Measurements from ENCODE around the gene NDE1. TPM values are rescaled to one million over a fixed set of nuclear protein-coding genes. Genes with fewer than 3 reads are reported as not detected.
A peak's percentile ranks its signal among the peaks of the same experiment; 100 is the strongest.

The NDE1 gene
- total and polyA plus RNA-seq, 4 donors, result 19.4 to 36.6 (median 30.1) TPM

DNA sequence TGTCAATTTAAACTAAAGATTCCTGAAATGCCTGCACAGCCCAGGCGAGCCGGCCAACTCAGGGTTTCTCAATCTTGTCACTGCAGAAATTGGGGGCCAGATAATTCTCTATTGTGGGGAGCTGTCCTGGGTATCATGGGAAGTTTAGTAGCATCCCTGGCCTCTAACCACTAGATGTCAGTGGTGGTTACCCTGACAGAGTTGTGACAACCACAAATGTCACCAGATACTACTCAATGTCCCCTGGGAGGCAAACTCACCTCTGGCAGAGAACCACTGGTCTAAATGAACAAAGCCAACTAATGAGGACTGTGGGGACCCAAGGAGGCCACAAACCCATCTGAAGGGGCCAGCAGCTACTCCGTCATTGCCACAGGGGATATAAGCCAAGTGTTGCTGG is 115.8 kb downstream of the NDE1 start:
- 42% methylated on average over 3 of the region's 3 CpGs for WGBS (ENCODE audit: insufficient coverage)
- peak in 5 of 6 donors; percentile 6 to 70 (median 17) for DNase-seq (ENCODE audit: low read depth in 4 of 6, low spot score in 6 of 6)
- Histone ChIP-seq H3K4me1 (ENCODE audit: control insufficient read depth, insufficient read depth, low read length) (peaks cover 4% of the 10 kb centered on the region), H3K4me3 (ENCODE audit: low read depth, low read length) (no peak overlapping the region), H3K27ac (ENCODE audit: low read depth, low read length) (no peak overlapping the region), H3K36me3 (ENCODE audit: control insufficient read depth, insufficient read depth, low read length) (no peaks in the 10 kb centered on the region), H3K27me3 (ENCODE audit: control insufficient read depth, insufficient read depth, low read length) (no peaks in the 10 kb centered on the region), H3K9me3 (ENCODE audit: control insufficient read depth, insufficient read depth, low read length) (peaks cover 3% of the 10 kb centered on the region)

DNA sequence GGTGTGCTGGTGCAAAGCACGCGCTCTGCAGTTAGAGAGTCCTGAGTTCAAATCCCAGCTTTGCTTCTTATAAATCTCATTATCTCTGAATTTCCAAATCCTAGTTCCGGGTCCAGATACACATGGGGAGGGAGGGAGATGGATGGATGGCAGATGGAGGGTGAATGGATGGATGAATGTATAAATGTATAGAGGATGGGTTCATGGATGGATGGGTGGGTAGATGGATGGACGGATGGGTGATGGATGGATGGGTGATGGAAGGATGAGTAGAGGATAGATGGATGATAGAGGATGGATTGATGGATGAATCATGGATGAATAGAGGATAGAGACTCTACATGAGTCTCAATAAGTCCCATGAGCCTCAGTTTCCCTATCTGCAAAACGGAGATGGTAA is 116.9 kb downstream of the NDE1 start:
- peaks cover 3% of the 10 kb centered on the region for H3K9me3 ChIP-seq (ENCODE audit: control insufficient read depth, insufficient read depth, low read length)
- DNase-seq (ENCODE audit: low read depth in 4 of 6, low spot score in 6 of 6), result no peak
- no peak overlapping the region for H3K27ac ChIP-seq (ENCODE audit: low read depth, low read length)
- no peaks in the 10 kb centered on the region for H3K36me3 ChIP-seq (ENCODE audit: control insufficient read depth, insufficient read depth, low read length)
- WGBS (ENCODE audit: insufficient coverage), result 100% methylated on average over 3 of the region's 5 CpGs
- peaks cover 4% of the 10 kb centered on the region for H3K4me1 ChIP-seq (ENCODE audit: control insufficient read depth, insufficient read depth, low read length)
- H3K4me3 ChIP-seq (ENCODE audit: low read depth, low read length), result no peak overlapping the region
- no peaks in the 10 kb centered on the region for H3K27me3 ChIP-seq (ENCODE audit: control insufficient read depth, insufficient read depth, low read length)

DNA sequence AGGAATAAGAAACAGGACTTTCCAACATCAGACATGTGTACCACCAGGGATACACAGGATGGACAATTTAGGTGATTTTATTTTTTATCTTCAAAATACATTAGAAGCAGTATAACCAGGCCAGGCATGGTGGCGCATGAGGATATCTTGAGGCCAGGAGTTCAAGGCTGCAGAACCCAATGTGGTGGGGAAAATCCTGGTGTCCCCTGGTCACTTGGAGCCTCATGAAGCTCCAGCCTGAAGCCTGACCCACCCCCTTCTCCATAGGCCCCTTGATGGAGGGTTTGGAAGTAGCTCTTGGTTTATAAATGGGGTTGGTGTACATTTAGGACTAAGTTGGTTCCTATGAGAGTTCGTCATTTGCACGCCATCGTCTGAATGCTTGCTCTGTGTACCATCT is 118.2 kb downstream of the NDE1 start:
- H3K9me3 ChIP-seq (ENCODE audit: control insufficient read depth, insufficient read depth, low read length), result peaks cover 3% of the 10 kb centered on the region
- no peak for DNase-seq (ENCODE audit: low read depth in 4 of 6, low spot score in 6 of 6)
- WGBS (ENCODE audit: insufficient coverage), result 100% methylated on average over 2 of the region's 4 CpGs
- H3K4me1 ChIP-seq (ENCODE audit: control insufficient read depth, insufficient read depth, low read length), result peaks cover 4% of the 10 kb centered on the region
- H3K27ac ChIP-seq (ENCODE audit: low read depth, low read length), result no peak overlapping the region
- H3K27me3 ChIP-seq (ENCODE audit: control insufficient read depth, insufficient read depth, low read length), result no peaks in the 10 kb centered on the region
- H3K4me3 ChIP-seq (ENCODE audit: low read depth, low read length), result no peak overlapping the region
- H3K36me3 ChIP-seq (ENCODE audit: control insufficient read depth, insufficient read depth, low read length), result no peaks in the 10 kb centered on the region

DNA sequence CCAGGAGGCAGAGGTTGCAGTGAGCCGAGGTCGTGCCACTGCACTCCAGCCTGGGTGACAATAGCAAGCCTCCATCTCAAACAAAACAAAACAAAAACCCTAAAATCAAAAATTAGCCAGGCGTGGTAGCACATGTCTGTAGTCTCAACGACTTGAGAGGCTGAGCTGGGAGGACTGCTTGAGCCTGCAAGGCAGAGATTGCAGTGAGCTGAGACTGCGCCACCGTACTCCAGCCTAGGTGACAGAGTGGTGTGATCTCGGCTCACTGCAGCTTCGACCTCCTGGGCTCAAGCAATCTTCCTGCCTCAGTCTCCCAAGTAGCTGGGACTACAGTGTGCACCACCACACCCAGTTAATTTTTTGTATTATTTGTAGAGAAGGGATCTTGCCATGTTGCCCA is 119.2 kb downstream of the NDE1 start:
- Histone ChIP-seq H3K27me3 (ENCODE audit: control insufficient read depth, insufficient read depth, low read length) (no peaks in the 10 kb centered on the region), H3K9me3 (ENCODE audit: control insufficient read depth, insufficient read depth, low read length) (peaks cover 3% of the 10 kb centered on the region), H3K4me1 (ENCODE audit: control insufficient read depth, insufficient read depth, low read length) (peaks cover 4% of the 10 kb centered on the region), H3K36me3 (ENCODE audit: control insufficient read depth, insufficient read depth, low read length) (no peaks in the 10 kb centered on the region), H3K4me3 (ENCODE audit: low read depth, low read length) (no peak overlapping the region), H3K27ac (ENCODE audit: low read depth, low read length) (no peak overlapping the region)
- DNase-seq (ENCODE audit: low read depth in 4 of 6, low spot score in 6 of 6), result no peak
- WGBS (ENCODE audit: insufficient coverage), result 65% methylated on average over 6 of the region's 8 CpGs

DNA sequence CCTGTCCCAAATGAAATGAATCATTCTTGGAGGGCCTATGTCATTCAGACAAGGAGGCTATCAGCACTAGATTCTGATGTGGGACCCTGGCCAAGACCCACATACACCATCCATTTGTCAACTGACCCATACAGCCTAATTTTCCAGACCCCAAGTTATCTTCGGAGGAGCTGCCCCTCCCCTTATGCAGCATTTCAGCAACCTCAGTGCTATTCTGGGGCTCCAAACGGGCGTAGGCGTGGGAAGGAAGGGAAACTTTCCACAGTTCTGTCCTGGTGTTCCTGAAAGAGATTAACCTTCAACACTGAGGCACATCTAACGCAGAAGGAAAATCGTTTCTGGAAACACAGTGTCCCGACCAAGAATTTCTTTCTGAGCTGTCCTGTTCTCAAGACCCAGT is 120.1 kb downstream of the NDE1 start:
- H3K27me3 ChIP-seq (ENCODE audit: control insufficient read depth, insufficient read depth, low read length), result no peaks in the 10 kb centered on the region
- 83% methylated on average over 2 of the region's 7 CpGs for WGBS (ENCODE audit: insufficient coverage)
- H3K36me3 ChIP-seq (ENCODE audit: control insufficient read depth, insufficient read depth, low read length), result no peaks in the 10 kb centered on the region
- H3K4me1 ChIP-seq (ENCODE audit: control insufficient read depth, insufficient read depth, low read length), result peaks cover 4% of the 10 kb centered on the region
- H3K9me3 ChIP-seq (ENCODE audit: control insufficient read depth, insufficient read depth, low read length), result peaks cover 3% of the 10 kb centered on the region
- no peak for DNase-seq (ENCODE audit: low read depth in 4 of 6, low spot score in 6 of 6)
- no peak overlapping the region for H3K4me3 ChIP-seq (ENCODE audit: low read depth, low read length)
- no peak overlapping the region for H3K27ac ChIP-seq (ENCODE audit: low read depth, low read length)

DNA sequence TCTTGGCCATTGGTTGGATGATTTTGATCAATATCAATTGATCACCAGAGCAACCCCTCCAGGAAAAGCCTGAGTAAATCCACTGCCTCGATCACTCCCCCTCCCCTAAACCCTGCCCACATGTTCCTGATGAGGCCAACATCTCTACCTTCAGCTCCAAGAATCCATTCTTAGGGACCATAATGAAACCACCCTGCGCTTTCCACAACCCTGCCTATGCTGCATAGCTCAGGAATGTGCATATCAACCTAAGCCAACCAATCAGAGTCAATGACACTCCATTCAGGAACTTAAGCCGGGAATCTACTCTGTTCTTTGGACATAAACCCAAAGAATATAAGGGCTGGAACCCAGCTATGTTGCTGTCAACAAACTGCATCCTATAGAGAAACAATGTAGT is 120.5 kb downstream of the NDE1 start:
- Histone ChIP-seq H3K36me3 (ENCODE audit: control insufficient read depth, insufficient read depth, low read length) (no peaks in the 10 kb centered on the region), H3K9me3 (ENCODE audit: control insufficient read depth, insufficient read depth, low read length) (peaks cover 3% of the 10 kb centered on the region), H3K4me1 (ENCODE audit: control insufficient read depth, insufficient read depth, low read length) (peaks cover 2% of the 10 kb centered on the region), H3K27me3 (ENCODE audit: control insufficient read depth, insufficient read depth, low read length) (no peaks in the 10 kb centered on the region), H3K27ac (ENCODE audit: low read depth, low read length) (no peak overlapping the region), H3K4me3 (ENCODE audit: low read depth, low read length) (no peak overlapping the region)
- DNase-seq (ENCODE audit: low read depth in 4 of 6, low spot score in 6 of 6), result no peak
- WGBS (ENCODE audit: insufficient coverage), result 94% methylated on average over 2 of the region's 3 CpGs

DNA sequence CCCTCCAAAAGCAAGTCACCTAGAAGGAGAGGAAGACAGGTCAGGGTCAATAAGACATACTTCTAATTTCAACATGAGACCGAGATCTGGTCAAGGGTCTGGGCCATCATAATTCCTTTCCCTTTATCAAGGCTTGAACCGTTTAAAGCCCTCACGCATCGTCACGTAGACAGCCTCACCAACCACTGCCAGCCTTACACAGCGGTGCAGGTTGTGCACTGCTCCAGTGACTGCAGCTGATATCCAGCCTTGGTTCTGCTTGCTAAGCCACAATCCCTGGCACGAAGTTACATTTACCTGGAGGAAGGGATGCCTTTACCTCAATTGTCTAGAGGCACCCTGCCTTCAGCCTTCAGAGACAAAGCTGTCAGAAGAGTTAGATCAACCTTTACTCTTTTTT is 121.6 kb downstream of the NDE1 start:
- Histone ChIP-seq H3K4me1 (ENCODE audit: control insufficient read depth, insufficient read depth, low read length) (no peaks in the 10 kb centered on the region), H3K27ac (ENCODE audit: low read depth, low read length) (no peak overlapping the region), H3K27me3 (ENCODE audit: control insufficient read depth, insufficient read depth, low read length) (no peaks in the 10 kb centered on the region), H3K9me3 (ENCODE audit: control insufficient read depth, insufficient read depth, low read length) (peaks cover 3% of the 10 kb centered on the region), H3K36me3 (ENCODE audit: control insufficient read depth, insufficient read depth, low read length) (no peaks in the 10 kb centered on the region), H3K4me3 (ENCODE audit: low read depth, low read length) (no peak overlapping the region)
- 90% methylated on average over 7 of the region's 7 CpGs for WGBS (ENCODE audit: insufficient coverage)
- DNase-seq (ENCODE audit: low read depth in 4 of 6, low spot score in 6 of 6), result no peak

DNA sequence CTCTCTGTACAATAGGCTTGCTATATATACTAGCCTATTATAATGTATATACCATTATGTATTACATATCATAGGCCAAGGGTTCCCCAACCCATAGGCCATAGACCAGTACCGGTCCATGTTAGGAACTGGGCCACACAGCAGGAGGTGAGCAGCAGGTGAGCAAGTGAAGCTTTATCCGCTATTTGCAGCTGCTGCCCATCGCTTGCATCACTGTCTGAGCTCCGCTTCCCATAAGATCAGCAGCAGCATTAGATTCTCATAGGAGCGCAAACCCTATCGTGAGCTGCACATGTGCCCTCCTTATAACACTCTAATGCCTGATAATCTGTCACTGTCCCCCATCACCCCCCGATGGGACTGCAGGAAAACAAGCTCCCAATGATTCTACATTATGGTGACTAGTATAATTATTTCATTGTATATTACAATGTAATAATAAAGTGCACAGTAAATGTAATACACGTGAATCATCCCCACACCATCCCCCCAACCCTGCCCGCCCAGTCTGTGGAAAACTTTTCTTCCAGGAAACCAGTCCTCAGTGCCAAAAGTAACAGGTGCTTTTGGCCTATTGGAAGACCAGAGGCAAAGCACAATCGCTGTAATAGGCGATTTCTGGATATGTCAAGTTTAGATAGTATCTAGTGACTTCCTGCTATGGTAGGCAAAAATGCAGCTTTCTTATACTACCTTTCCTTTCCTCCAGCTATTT is 122.7 kb downstream of the NDE1 start:
- no peaks in the 10 kb centered on the region for H3K36me3 ChIP-seq (ENCODE audit: control insufficient read depth, insufficient read depth, low read length)
- H3K27me3 ChIP-seq (ENCODE audit: control insufficient read depth, insufficient read depth, low read length), result no peaks in the 10 kb centered on the region
- no peak overlapping the region for H3K4me3 ChIP-seq (ENCODE audit: low read depth, low read length)
- H3K27ac ChIP-seq (ENCODE audit: low read depth, low read length), result no peak overlapping the region
- DNase-seq (ENCODE audit: low read depth in 4 of 6, low spot score in 6 of 6), result peak in 1 of 6 donors; percentile 10
- 86% methylated on average over 7 of the region's 11 CpGs for WGBS (ENCODE audit: insufficient coverage)
- no peaks in the 10 kb centered on the region for H3K4me1 ChIP-seq (ENCODE audit: control insufficient read depth, insufficient read depth, low read length)
- peaks cover 3% of the 10 kb centered on the region for H3K9me3 ChIP-seq (ENCODE audit: control insufficient read depth, insufficient read depth, low read length)

DNA sequence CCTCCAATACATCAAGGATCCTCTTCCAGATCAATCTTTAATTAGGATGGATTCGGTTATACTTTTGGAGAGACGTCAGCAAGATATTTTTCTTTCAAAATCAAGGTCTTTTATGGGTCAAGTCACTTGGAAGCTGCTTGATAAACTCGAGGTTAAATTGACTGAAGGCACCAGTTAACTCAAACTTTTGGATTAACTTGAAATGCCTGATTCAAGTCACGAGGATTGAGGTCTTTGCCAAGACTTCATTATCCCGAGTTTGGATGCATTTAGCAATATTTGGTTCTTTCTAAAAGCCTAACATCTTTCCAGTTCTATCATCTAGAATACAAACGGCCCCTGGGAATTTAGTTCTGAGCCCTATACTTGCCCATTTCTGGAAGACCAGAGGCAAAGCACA is 123.9 kb downstream of the NDE1 start:
- DNase-seq (ENCODE audit: low read depth in 4 of 6, low spot score in 6 of 6), result no peak
- 81% methylated on average over 4 of the region's 6 CpGs for WGBS (ENCODE audit: insufficient coverage)

DNA sequence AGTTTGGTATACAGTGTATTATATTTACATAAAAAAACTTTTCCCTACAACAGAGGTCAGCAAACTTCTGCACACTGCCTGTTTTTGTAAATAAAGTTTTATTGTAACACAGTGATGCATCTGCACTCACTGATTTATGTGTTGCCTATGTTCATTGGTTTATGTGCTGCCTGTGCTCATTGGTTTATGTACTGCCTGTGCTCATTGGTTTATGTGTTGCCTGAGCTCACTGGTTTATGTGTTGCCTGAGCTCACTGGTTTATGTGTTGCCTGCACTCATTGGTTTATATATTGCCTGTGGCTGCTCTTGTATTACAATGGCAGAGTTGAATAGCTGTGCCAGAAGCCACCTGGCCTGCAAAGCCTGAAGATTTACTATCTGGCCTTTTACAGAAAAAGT is 125.2 kb downstream of the NDE1 start:
- Histone ChIP-seq H3K4me3 (ENCODE audit: low read depth, low read length) (no peak overlapping the region), H3K27me3 (ENCODE audit: control insufficient read depth, insufficient read depth, low read length) (no peaks in the 10 kb centered on the region), H3K27ac (ENCODE audit: low read depth, low read length) (no peak overlapping the region), H3K36me3 (ENCODE audit: control insufficient read depth, insufficient read depth, low read length) (no peaks in the 10 kb centered on the region), H3K9me3 (ENCODE audit: control insufficient read depth, insufficient read depth, low read length) (no peaks in the 10 kb centered on the region), H3K4me1 (ENCODE audit: control insufficient read depth, insufficient read depth, low read length) (no peaks in the 10 kb centered on the region)
- DNase-seq (ENCODE audit: low read depth in 4 of 6, low spot score in 6 of 6), result no peak

More for the DNA sequence above, 123.9 kb downstream of the NDE1 start:
- Histone ChIP-seq H3K27ac (ENCODE audit: low read depth, low read length) (no peak overlapping the region), H3K9me3 (ENCODE audit: control insufficient read depth, insufficient read depth, low read length) (no peaks in the 10 kb centered on the region), H3K27me3 (ENCODE audit: control insufficient read depth, insufficient read depth, low read length) (no peaks in the 10 kb centered on the region), H3K4me3 (ENCODE audit: low read depth, low read length) (no peak overlapping the region), H3K36me3 (ENCODE audit: control insufficient read depth, insufficient read depth, low read length) (no peaks in the 10 kb centered on the region), H3K4me1 (ENCODE audit: control insufficient read depth, insufficient read depth, low read length) (no peaks in the 10 kb centered on the region)
